A549 (cell line): ENCODE measurements around the gene HERPUD2. TPM values are rescaled to one million over a fixed set of nuclear protein-coding genes. Genes with fewer than 3 reads are reported as not detected.
"Not testable (repeated sequence)": the region's sequence is repeated elsewhere in the genome, so short reads cannot be mapped to it uniquely, and the experiment has no call there.

Source experiments
- ATAC-seq, 2 experiments: fragments of 200-7000 bp in 1 of 2; fragments of >200 bp in 1 of 2; cut with Nextera tagmentation in 1 of 2; cut with Tn5 transposase in 1 of 2; 3 replicates each; pipeline versions ENCODE4 v1.8.0 to v1.9.1; 2018 to 2020; ENCODE audit warnings: mild to moderate bottlenecking in 1 of 2, moderate library complexity in 1 of 2
- CTCF ChIA-PET: fragments of 300-600 bp; sonication (Branson Sonifier 250); formaldehyde crosslinking; extraction: SDS; loops from one replicate; lab custom pipeline; 2021; ENCODE audit warnings: antibody characterized with exemption, inconsistent platforms; lab: Yijun Ruan, JAX
- POLR2A ChIA-PET: fragments of 350-600 bp; formaldehyde crosslinking; extraction: SDS; loops from one replicate; lab custom pipeline; 2021; ENCODE audit warnings: antibody characterized with exemption, inconsistent platforms; lab: Yijun Ruan, JAX
- DNase-seq, 2 experiments: peaks; one replicate each; pipeline versions ENCODE4 v3.0.0 to v3.0.0-alpha.2; 2011 to 2016; ENCODE audit warnings: low read depth in 1 of 2, low spot score in 1 of 2
- FAIRE-seq: peaks from 2 replicates; lab custom pipeline; 2011; peaks lifted over from hg19 to GRCh38; lab: Jason Lieb, UNC
- H3K27ac ChIP-seq, 2 experiments: fragments of >200 bp; sonication (Bioruptor Twin); formaldehyde crosslinking; 3 replicates each; pipeline ENCODE4 v1.5.1; 2016 to 2017
- H3K4me1 ChIP-seq: fragments of >200 bp; sonication (Bioruptor Twin); formaldehyde crosslinking; 3 replicates; pipeline ENCODE4 v1.6.1; 2016
- H3K4me2 ChIP-seq: fragments of >200 bp; sonication (Bioruptor Twin); formaldehyde crosslinking; 3 replicates; pipeline ENCODE4 v1.6.1; 2016
- H3K4me3 ChIP-seq: fragments of >200 bp; sonication (Bioruptor Twin); formaldehyde crosslinking; 3 replicates; pipeline ENCODE4 v1.5.1; 2016
- H3K9me3 ChIP-seq: fragments of >200 bp; sonication (Bioruptor Twin); formaldehyde crosslinking; 3 replicates; pipeline ENCODE4 v1.6.1; 2016
- ATOH8 ChIP-seq: fragments of 250-450 bp; sonication (Bioruptor Pico); IDR thresholded peaks from 2 replicates; pipeline ENCODE4 v1.5.0; 2020; ENCODE audit warnings: low read depth, mild to moderate bottlenecking, moderate library complexity
- BHLHE40 ChIP-seq: IDR thresholded peaks from 2 replicates; pipeline ENCODE4 v1.6.1; 2012; ENCODE audit warnings: low read depth, low read length, inconsistent platforms
- CBX2 ChIP-seq: fragments of 200-600 bp; sonication (generic); IDR thresholded peaks from 2 replicates; pipeline ENCODE4 v1.6.1; 2016; ENCODE audit warnings: low read depth, mild to moderate bottlenecking, borderline replicate concordance
- CHD2 ChIP-seq: fragments of 150-350 bp; IDR thresholded peaks from 2 replicates; pipeline ENCODE4 v1.6.1; 2014; ENCODE audit warnings: low read length; ENCODE audit not compliant: partially characterized antibody
- EHMT2 ChIP-seq: fragments of 200-600 bp; sonication (generic); IDR thresholded peaks from 2 replicates; pipeline ENCODE4 v1.6.1; 2016; ENCODE audit warnings: antibody characterized with exemption, low read depth, mild to moderate bottlenecking, moderate library complexity
- ESRRA ChIP-seq: fragments of 150-350 bp; IDR thresholded peaks from 2 replicates; pipeline ENCODE4 v1.6.1; 2014; ENCODE audit warnings: mild to moderate bottlenecking, low read length, borderline replicate concordance
- HOXB13 ChIP-seq: fragments of 250-450 bp; sonication (Bioruptor Pico); IDR thresholded peaks from 2 replicates; pipeline ENCODE4 v1.5.0; 2020; ENCODE audit warnings: low read depth, mild to moderate bottlenecking, moderate library complexity
- JUN ChIP-seq, 2 experiments: fragments of >200 bp; sonication (Bioruptor Twin); formaldehyde crosslinking; IDR thresholded peaks; 2 replicates in 1 of 2; 3 replicates in 1 of 2; pipeline ENCODE4 v1.6.1; 2016 to 2017
- MAFK ChIP-seq: fragments of 450-650 bp; IDR thresholded peaks from 2 replicates; pipeline ENCODE4 v1.6.1; 2014; ENCODE audit not compliant: partially characterized antibody
- MAZ ChIP-seq: fragments of 150-350 bp; IDR thresholded peaks from 2 replicates; pipeline ENCODE4 v1.6.1; 2014; ENCODE audit warnings: antibody characterized with exemption, low read depth, low read length, borderline replicate concordance
- MYC ChIP-seq: IDR thresholded peaks from 2 replicates; pipeline ENCODE4 v1.6.1; 2012; ENCODE audit warnings: mild to moderate bottlenecking, inconsistent platforms, low read length, improper control_type of control experiment, borderline replicate concordance
- TP53 ChIP-seq: fragments of 250-450 bp; sonication (Bioruptor Pico); IDR thresholded peaks from 2 replicates; pipeline ENCODE4 v1.5.0; 2021; ENCODE audit warnings: mild to moderate bottlenecking, moderate library complexity
- ZC3H11A ChIP-seq: fragments of 450-650 bp; IDR thresholded peaks from 2 replicates; pipeline ENCODE4 v1.6.1; 2014; ENCODE audit warnings: antibody characterized with exemption, mild to moderate bottlenecking
- WGBS: methylation state at CpG from one replicate; pipeline ENCODE4 v1.1.6; 2017; ENCODE audit errors: missing lambda C conversion rate; 5-methylcytosine and 5-hydroxymethylcytosine counted together
- polyA plus RNA-seq, 4 experiments: library from polyadenylated mRNA; depleted of rRNA in 3 of 4; stranded (reverse); fragments of >200 nt; fragmentation: RNase III in 1 of 4; extraction: RNeasy Plus Mini Kit Qiagen cat#74134 plus additional on column Dnase treatment in 1 of 4; gene quantifications; 2 replicates in 3 of 4; 3 replicates in 1 of 4; pipeline ENCODE4 v1.2.3, GENCODE V29; 2011 to 2017

Gene HERPUD2
- polyA plus RNA-seq, 2 of the 4 experiments (the other 2 are of a cell fraction): 13.2 to 34.8 TPM

GRCh38 chr7:35584990-35585389 lies 109.9 kb downstream of the HERPUD2 start:
- FAIRE-seq (no peak), DNase-seq (no peak), ATAC-seq (no peak)
- no peaks in the 10 kb centered on the region for H3K9me3 ChIP-seq
- CTCF ChIA-PET: interaction anchor here (0.6 to 1.2 kb wide), 2 partner anchors 9 to 39 kb away, joined by 3 to 4 read pairs; no protein-coding TSS in a partner anchor
- POLR2A ChIA-PET: no interaction called here
- H3K27ac ChIP-seq: no peak overlapping the region
- 51% methylated on average over 2 of the region's 2 CpGs for WGBS
- H3K4me2 ChIP-seq: no peak overlapping the region
- TF ChIP-seq EHMT2 (no peak), TP53 (CRISPR knock-in tag) (no peak), MYC (no peak), CHD2 (no peak), ZC3H11A (no peak), ATOH8 (no peak), CBX2 (no peak), MAFK (no peak), JUN (IDR thresholded peaks at IDR 0.05) (no peak), ESRRA (no peak), BHLHE40 (no peak), MAZ (no peak), HOXB13 (no peak)
- H3K4me3 ChIP-seq: no peak overlapping the region
- no peaks in the 10 kb centered on the region for H3K4me1 ChIP-seq

DNA sequence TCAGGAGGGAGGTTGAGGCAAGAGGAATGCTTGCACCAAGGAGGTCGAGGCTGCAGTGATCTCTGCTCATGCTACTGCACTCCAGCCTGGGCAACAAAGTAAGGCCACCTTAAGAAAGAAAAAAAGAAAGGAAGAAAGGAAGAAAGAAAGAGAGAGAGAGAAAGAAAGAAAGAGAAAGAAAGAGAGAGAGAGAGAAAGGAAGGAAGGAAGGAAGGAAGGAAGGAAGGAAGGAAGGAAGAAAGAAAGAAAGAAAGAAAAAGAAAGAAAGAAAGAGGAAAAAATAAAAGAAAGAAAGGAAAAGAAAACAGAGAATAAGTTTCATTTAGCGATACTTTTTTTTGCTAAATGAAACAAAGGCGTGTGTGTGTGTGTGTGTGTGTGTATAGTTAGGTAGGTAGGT lies 110.4 kb downstream of the HERPUD2 start:
- CTCF ChIA-PET: interaction anchor here (0.6 to 0.7 kb wide), 2 partner anchors 9 to 51 kb away, joined by 3 to 4 read pairs; no protein-coding TSS in a partner anchor
- H3K4me1 ChIP-seq, H3K27ac ChIP-seq, DNase-seq, ATAC-seq, POLR2A ChIA-PET, H3K4me2 ChIP-seq, H3K9me3 ChIP-seq, FAIRE-seq, H3K4me3 ChIP-seq: not testable (repeated sequence)
- 54% methylated on average over 3 of the region's 3 CpGs for WGBS

Other genes with a start within 250 kb of the HERPUD2 start
- gene SEPTIN7, start 105.9 kb upstream of the HERPUD2 start, polyA plus RNA-seq (2011; rRNA removed): 280 and 385 TPM in 2 replicates
- 274 to 290 TPM (median 282 TPM) in 3 replicates for gene SEPTIN7, start 105.9 kb upstream of the HERPUD2 start, polyA plus RNA-seq (2017; fragmentation: RNase III; extraction: RNeasy Plus Mini Kit Qiagen cat#74134 plus additional on column Dnase treatment)